Putamen (tissue), 1 donor: ENCODE results near the gene UBAC2.
"Not testable (repeated sequence)": the region's sequence is repeated elsewhere in the genome, so short reads cannot be mapped to it uniquely, and the experiment has no call there.

Source experiments
- DNase-seq: peaks from one replicate; pipeline ENCODE4 v3.0.0-alpha.2; 2016; ENCODE audit warnings: low spot score

Gene UBAC2

GRCh38 chr13:99396446-99396845 is 195.8 kb downstream of the UBAC2 start:
- no peak for DNase-seq

- no peak for DNase-seq
Measured at GRCh38 chr13:99398071-99398470, 197.4 kb downstream of the UBAC2 start.

GRCh38 chr13:99398916-99399622 is 198.4 kb downstream of the UBAC2 start:
- DNase-seq = no peak

- DNase-seq = no peak
Measured at GRCh38 chr13:99399623-99399974, 198.9 kb downstream of the UBAC2 start.

- DNase-seq = peak; percentile 65
Measured at GRCh38 chr13:99403458-99403971, 202.9 kb downstream of the UBAC2 start.

GRCh38 chr13:99404005-99404755 is 203.5 kb downstream of the UBAC2 start:
- DNase-seq = no peak

GRCh38 chr13:99405966-99406365 is 205.3 kb downstream of the UBAC2 start:
- no peak for DNase-seq

- no peak for DNase-seq
Measured at GRCh38 chr13:99406799-99407201, 206.1 kb downstream of the UBAC2 start.

- DNase-seq = no peak
Measured at GRCh38 chr13:99407906-99408702, 207.4 kb downstream of the UBAC2 start.

GRCh38 chr13:99408703-99409000 is 208.0 kb downstream of the UBAC2 start:
- DNase-seq = no peak

- not testable (repeated sequence) for DNase-seq
Measured at GRCh38 chr13:99409461-99410083, 208.9 kb downstream of the UBAC2 start.

- DNase-seq = not testable (repeated sequence)
Measured at GRCh38 chr13:99410646-99411475, 210.2 kb downstream of the UBAC2 start.

GRCh38 chr13:99412856-99413255 is 212.2 kb downstream of the UBAC2 start:
- DNase-seq = no peak

- no peak for DNase-seq
Measured at GRCh38 chr13:99414048-99414995, 213.7 kb downstream of the UBAC2 start.

GRCh38 chr13:99415014-99415650 is 214.5 kb downstream of the UBAC2 start:
- DNase-seq = no peak

GRCh38 chr13:99415851-99416331 is 215.2 kb downstream of the UBAC2 start:
- DNase-seq = no peak

GRCh38 chr13:99416411-99417121 is 215.9 kb downstream of the UBAC2 start:
- no peak for DNase-seq

- DNase-seq = no peak
Measured at GRCh38 chr13:99417201-99418102, 216.8 kb downstream of the UBAC2 start.
